ENCODE results near the gene PCNT.

PCNT gene

DNA sequence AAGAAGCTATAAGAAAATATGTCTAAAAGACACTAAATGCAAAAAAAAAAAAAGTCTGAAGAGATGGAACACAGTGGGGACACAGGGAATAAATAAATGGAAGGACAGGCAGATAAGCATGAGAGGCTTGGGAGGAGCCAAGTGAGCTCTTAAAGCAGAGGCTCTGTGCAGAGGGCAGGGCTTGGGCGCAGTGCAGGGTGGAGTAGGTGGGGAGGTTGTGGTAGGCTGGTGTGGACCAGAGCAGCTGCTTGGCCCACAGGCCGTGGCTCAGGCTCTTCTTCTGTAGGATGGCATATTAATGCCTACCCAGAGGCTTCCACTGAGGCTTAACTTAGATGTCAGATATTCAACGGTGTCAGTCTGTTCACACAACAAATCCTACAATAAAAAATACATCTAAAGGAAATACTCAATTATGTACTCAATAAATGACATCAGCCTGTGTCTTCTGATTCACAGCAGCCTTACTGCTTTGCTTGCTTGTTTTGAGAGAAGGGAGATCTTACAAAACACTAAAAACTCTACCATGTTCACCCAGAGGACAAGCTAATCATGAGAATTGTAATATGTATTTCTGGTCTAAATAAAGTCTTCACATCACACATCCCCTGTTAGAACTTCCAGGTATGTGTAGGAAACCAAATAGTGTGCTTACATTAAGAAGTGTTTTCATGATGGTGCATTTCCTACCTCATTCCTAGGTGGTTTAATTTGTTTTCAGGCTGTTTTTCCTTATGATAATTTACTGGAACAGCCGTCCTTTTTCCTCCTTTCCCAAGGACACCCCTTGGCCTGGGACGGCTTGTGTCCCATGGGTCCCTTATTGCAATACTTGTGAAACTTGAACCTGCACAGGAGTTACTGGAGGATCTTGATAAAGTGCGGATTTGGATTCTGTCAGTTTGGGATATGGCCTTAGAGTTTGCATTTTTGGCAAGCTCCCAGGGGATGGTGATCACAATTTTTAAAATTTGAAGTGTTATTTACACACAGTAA is 159.6 kb downstream of the PCNT start:
- 83 to 100% methylated on average over 2 to 3 of the region's 6 CpGs for WGBS, 2 experiments (ENCODE audit: insufficient coverage in 2 of 2)
- no peak overlapping the region for H3K4me3 ChIP-seq (ENCODE audit: extremely low read depth, insufficient read depth, low read length, poor library complexity, severe bottlenecking)
- peaks cover 59% of the 10 kb centered on the region for H3K36me3 ChIP-seq (ENCODE audit: control insufficient read depth, insufficient read depth, low read length)
- H3K4me1 ChIP-seq (ENCODE audit: control insufficient read depth, insufficient read depth, low read length, poor library complexity, severe bottlenecking) = no peaks in the 10 kb centered on the region
- H3K9me3 ChIP-seq (ENCODE audit: control insufficient read depth, low read length) = no peaks in the 10 kb centered on the region
- H3K27ac ChIP-seq (ENCODE audit: low read depth, low read length, severe bottlenecking) = no peak overlapping the region

DNA sequence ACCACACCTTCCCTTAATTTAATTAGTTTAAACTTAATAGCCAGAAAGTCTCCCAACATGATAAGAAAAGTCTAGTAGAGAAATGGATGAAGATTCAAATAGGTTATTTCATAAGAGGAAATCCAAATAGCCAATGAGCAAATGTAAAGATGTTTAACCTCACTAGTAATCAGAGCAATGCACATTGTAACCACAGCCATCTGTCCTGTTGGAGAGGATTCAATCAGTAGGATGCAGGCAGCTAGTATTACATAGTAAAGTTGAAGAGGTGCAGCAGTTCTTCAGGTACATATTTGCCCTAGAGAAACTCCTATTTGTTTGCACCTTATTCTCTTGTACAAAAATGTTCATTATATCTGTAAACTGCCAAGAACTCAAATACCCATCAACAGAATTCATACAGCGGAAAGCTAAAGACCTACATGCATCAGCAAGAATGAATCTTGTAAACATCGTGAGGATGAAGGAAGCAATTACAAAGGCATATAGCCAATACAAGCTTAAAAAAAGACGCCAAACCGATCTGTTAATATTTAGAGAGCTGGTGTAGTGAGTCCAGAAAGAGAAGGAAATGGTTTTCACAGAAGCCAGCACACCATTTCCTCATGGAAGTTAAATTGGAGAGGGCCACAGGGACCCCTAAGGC is 162.6 kb downstream of the PCNT start:
- Histone ChIP-seq H3K27ac (ENCODE audit: low read depth, low read length, severe bottlenecking) (no peak overlapping the region), H3K4me1 (ENCODE audit: control insufficient read depth, insufficient read depth, low read length, poor library complexity, severe bottlenecking) (no peaks in the 10 kb centered on the region), H3K4me3 (ENCODE audit: extremely low read depth, insufficient read depth, low read length, poor library complexity, severe bottlenecking) (no peak overlapping the region), H3K9me3 (ENCODE audit: control insufficient read depth, low read length) (no peaks in the 10 kb centered on the region), H3K36me3 (ENCODE audit: control insufficient read depth, insufficient read depth, low read length) (peaks cover 56% of the 10 kb centered on the region)
- 100% methylated on average over 2 of the region's 4 CpGs for WGBS, 2 experiments (ENCODE audit: insufficient coverage in 2 of 2)

DNA sequence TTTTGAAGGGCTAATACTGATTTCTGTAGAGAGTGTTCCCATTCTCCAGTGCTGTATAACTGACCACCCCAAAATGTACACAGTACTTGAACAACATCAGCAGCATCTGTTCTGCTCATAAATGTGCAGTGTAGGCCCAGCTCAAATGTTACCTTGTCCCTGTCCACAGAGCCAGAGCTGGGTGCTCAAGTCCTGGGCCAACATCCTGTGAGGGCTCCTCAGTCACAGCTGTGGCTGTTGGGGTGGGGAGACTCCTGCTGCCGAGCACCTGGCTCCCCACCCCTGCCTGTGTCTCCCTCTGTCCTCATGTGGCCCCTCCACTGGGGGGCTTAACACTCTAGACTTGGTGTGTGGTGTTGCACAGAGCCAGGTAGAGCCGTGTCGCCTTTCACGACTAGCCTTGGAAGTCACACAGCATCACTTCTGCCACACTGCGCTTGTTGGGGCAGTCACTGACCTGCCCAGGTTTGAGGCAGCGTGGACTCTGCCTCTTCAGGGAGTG is 165.3 kb downstream of the PCNT start:
- Histone ChIP-seq H3K9me3 (ENCODE audit: control insufficient read depth, low read length) (no peaks in the 10 kb centered on the region), H3K36me3 (ENCODE audit: control insufficient read depth, insufficient read depth, low read length) (peaks cover 75% of the 10 kb centered on the region), H3K27ac (ENCODE audit: low read depth, low read length, severe bottlenecking) (no peak overlapping the region), H3K4me1 (ENCODE audit: control insufficient read depth, insufficient read depth, low read length, poor library complexity, severe bottlenecking) (no peaks in the 10 kb centered on the region), H3K4me3 (ENCODE audit: extremely low read depth, insufficient read depth, low read length, poor library complexity, severe bottlenecking) (no peak overlapping the region)
- 89 to 92% methylated on average over 3 to 5 of the region's 6 CpGs for WGBS, 2 experiments (ENCODE audit: insufficient coverage in 2 of 2)

DNA sequence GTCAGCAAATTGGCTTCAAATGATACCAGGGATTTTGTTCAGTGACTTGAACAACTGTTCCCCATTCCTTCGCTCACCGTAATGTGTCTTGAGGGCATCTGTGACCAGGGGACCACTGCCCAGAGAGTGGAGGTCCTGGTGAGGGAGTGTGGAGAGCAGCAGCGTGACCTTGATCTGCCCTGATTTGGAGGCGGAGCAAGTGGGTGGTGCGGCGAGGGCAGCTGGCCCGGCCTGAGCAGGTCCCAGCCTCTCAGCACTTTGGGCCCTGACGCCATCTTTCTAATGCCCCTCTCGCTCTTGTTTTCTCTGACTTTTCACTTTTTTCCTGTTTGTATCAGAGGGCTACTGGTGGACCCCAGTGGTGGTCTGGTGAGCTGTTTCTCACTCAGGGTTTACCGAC is 165.8 kb downstream of the PCNT start:
- no peaks in the 10 kb centered on the region for H3K9me3 ChIP-seq (ENCODE audit: control insufficient read depth, low read length)
- peaks cover 75% of the 10 kb centered on the region for H3K36me3 ChIP-seq (ENCODE audit: control insufficient read depth, insufficient read depth, low read length)
- 91 to 95% methylated on average over 10 of the region's 10 CpGs for WGBS, 2 experiments (ENCODE audit: insufficient coverage in 2 of 2)
- no peaks in the 10 kb centered on the region for H3K4me1 ChIP-seq (ENCODE audit: control insufficient read depth, insufficient read depth, low read length, poor library complexity, severe bottlenecking)
- H3K27ac ChIP-seq (ENCODE audit: low read depth, low read length, severe bottlenecking) = no peak overlapping the region
- no peak overlapping the region for H3K4me3 ChIP-seq (ENCODE audit: extremely low read depth, insufficient read depth, low read length, poor library complexity, severe bottlenecking)

DNA sequence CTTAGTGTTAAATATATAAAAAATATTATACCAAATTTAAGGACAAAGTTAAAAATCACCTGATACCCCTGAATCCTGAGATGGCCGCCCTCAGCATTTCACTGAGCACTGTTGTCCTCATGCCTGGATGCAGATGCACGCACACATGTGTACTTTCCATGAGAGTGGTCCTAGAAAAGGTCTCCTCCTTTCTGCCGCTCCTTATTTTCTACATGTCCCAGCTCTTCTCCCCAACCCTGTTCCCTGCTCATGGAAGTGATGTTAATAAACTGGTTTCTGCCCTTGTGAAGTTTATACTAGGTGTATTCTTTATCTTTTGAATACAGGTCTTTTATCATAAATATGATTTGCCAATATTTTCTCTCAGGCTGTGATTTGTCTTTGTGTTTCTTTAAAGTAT is 167.6 kb downstream of the PCNT start:
- Histone ChIP-seq H3K36me3 (ENCODE audit: control insufficient read depth, insufficient read depth, low read length) (peaks cover 81% of the 10 kb centered on the region), H3K9me3 (ENCODE audit: control insufficient read depth, low read length) (no peaks in the 10 kb centered on the region), H3K4me1 (ENCODE audit: control insufficient read depth, insufficient read depth, low read length, poor library complexity, severe bottlenecking) (no peaks in the 10 kb centered on the region), H3K4me3 (ENCODE audit: extremely low read depth, insufficient read depth, low read length, poor library complexity, severe bottlenecking) (no peak overlapping the region), H3K27ac (ENCODE audit: low read depth, low read length, severe bottlenecking) (no peak overlapping the region)
- WGBS, 2 experiments (ENCODE audit: insufficient coverage in 2 of 2) = 100% methylated on average over 2 of the region's 3 CpGs; no CpG with 5 or more reads in 1 of the 2 experiments

DNA sequence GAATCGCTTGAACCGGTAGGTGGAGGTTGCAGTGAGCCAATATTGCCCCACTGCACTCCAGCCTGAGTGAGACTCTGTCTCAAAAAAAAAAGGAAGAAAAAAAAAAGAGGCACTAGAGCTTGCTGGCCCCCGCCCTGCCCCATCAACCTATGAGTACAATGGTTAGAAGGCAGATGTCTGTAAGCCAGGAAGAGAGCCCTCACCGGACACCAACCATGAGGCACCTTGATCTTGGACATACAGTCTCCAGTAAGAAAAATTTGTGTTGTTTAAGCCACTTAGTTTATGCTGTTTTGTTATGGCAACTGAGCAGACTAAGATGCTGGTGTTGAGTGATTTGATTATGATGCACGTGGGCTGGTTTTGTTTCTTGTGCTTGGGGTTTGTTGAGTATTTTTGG is 168.9 kb downstream of the PCNT start:
- Histone ChIP-seq H3K4me1 (ENCODE audit: control insufficient read depth, insufficient read depth, low read length, poor library complexity, severe bottlenecking) (no peaks in the 10 kb centered on the region), H3K4me3 (ENCODE audit: extremely low read depth, insufficient read depth, low read length, poor library complexity, severe bottlenecking) (no peak overlapping the region), H3K9me3 (ENCODE audit: control insufficient read depth, low read length) (no peaks in the 10 kb centered on the region), H3K27ac (ENCODE audit: low read depth, low read length, severe bottlenecking) (no peak overlapping the region), H3K36me3 (ENCODE audit: control insufficient read depth, insufficient read depth, low read length) (peaks cover 81% of the 10 kb centered on the region)
- WGBS, 2 experiments (ENCODE audit: insufficient coverage in 2 of 2) = 97 to 100% methylated on average over 4 to 5 of the region's 5 CpGs

DNA sequence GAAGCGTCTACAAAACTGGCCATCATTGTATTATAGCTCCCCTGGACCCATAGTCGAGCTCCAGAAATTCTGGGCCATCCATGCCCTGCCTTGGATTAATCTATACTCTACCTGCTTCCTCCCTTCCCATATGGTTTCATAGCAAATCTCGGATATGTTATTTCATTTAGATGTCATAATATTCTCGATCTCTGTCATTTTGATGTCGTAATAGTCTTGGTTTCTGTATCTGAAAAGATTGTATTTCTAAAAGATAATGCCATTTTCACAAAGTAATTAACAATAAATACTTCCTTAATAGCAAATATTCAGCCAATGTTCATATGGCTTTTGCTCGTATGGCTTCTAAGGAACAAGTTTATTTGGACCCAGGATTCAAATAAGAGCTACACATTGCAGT is 169.9 kb downstream of the PCNT start:
- H3K27ac ChIP-seq (ENCODE audit: low read depth, low read length, severe bottlenecking) = no peak overlapping the region
- H3K4me3 ChIP-seq (ENCODE audit: extremely low read depth, insufficient read depth, low read length, poor library complexity, severe bottlenecking) = no peak overlapping the region
- no peaks in the 10 kb centered on the region for H3K4me1 ChIP-seq (ENCODE audit: control insufficient read depth, insufficient read depth, low read length, poor library complexity, severe bottlenecking)
- peaks cover 84% of the 10 kb centered on the region for H3K36me3 ChIP-seq (ENCODE audit: control insufficient read depth, insufficient read depth, low read length)
- no peaks in the 10 kb centered on the region for H3K9me3 ChIP-seq (ENCODE audit: control insufficient read depth, low read length)
- WGBS, 2 experiments (ENCODE audit: insufficient coverage in 2 of 2) = 80 to 100% methylated on average over 1 to 3 of the region's 6 CpGs

Data from mesodermal cell (in vitro differentiated cells).